ENCODE data around the gene ZNF621.

Gene ZNF621

GRCh38 chr3:40505599-40506462 is 18.9 kb upstream of the ZNF621 start, which contains the start of gene ZNF620:
Gene ZNF620, plus strand, starts transcription at chr3:40506039. Its CDS starts 314 bp downstream, at chr3:40506353.
- H3K4me1 ChIP-seq (ENCODE audit: control insufficient read depth, insufficient read depth, low read length) = 0 out of 2 replicates have a peak, but pooled peaks cover 4% of the 10 kb centered on the region
- H3K9me3 ChIP-seq (ENCODE audit: control insufficient read depth, insufficient read depth, low read depth, low read length) = no peaks in the 10 kb centered on the region
- H3K36me3 ChIP-seq (ENCODE audit: control insufficient read depth, insufficient read depth, low read length) = peaks cover 23% of the 10 kb centered on the region
- H3K27me3 ChIP-seq (ENCODE audit: control insufficient read depth, insufficient read depth, low read length) = no peaks in the 10 kb centered on the region
- peak within 1 kb of the TSS; percentile 46; the same call in 1 of the 2 replicates for H3K27ac ChIP-seq (ENCODE audit: low read depth, low read length)
- H3K4me3 ChIP-seq (ENCODE audit: low read depth, low read length) = peak within 1 kb of the TSS; percentile 91
- H3K9ac ChIP-seq (ENCODE audit: low read length) = peak within 1 kb of the TSS; percentile 91

- no peaks in the 10 kb centered on the region for H3K9me3 ChIP-seq (ENCODE audit: control insufficient read depth, insufficient read depth, low read depth, low read length)
- no peaks in the 10 kb centered on the region for H3K27me3 ChIP-seq (ENCODE audit: control insufficient read depth, insufficient read depth, low read length)
- H3K36me3 ChIP-seq (ENCODE audit: control insufficient read depth, insufficient read depth, low read length) = peaks cover 56% of the 10 kb centered on the region
- H3K4me3 ChIP-seq (ENCODE audit: low read depth, low read length) = no peak overlapping the region
- H3K27ac ChIP-seq (ENCODE audit: low read depth, low read length) = no peak overlapping the region
- H3K9ac ChIP-seq (ENCODE audit: low read length) = no peak overlapping the region
- no peaks in the 10 kb centered on the region for H3K4me1 ChIP-seq (ENCODE audit: control insufficient read depth, insufficient read depth, low read length)
These were observed 13.6 kb upstream of the ZNF621 start for GRCh38 chr3:40511031-40511718.

GRCh38 chr3:40516201-40516600 is 8.6 kb upstream of the ZNF621 start:
- H3K27ac ChIP-seq (ENCODE audit: low read depth, low read length) = no peak overlapping the region
- no peak overlapping the region for H3K9ac ChIP-seq (ENCODE audit: low read length)
- H3K9me3 ChIP-seq (ENCODE audit: control insufficient read depth, insufficient read depth, low read depth, low read length) = no peaks in the 10 kb centered on the region
- H3K36me3 ChIP-seq (ENCODE audit: control insufficient read depth, insufficient read depth, low read length) = peaks cover 45% of the 10 kb centered on the region
- no peaks in the 10 kb centered on the region for H3K27me3 ChIP-seq (ENCODE audit: control insufficient read depth, insufficient read depth, low read length)
- H3K4me1 ChIP-seq (ENCODE audit: control insufficient read depth, insufficient read depth, low read length) = no peaks in the 10 kb centered on the region
- H3K4me3 ChIP-seq (ENCODE audit: low read depth, low read length) = no peak overlapping the region

- Histone ChIP-seq H3K27me3 (ENCODE audit: control insufficient read depth, insufficient read depth, low read length) (no peaks in the 10 kb centered on the region), H3K9ac (ENCODE audit: low read length) (no peak overlapping the region), H3K9me3 (ENCODE audit: control insufficient read depth, insufficient read depth, low read depth, low read length) (no peaks in the 10 kb centered on the region), H3K27ac (ENCODE audit: low read depth, low read length) (no peak overlapping the region), H3K4me1 (ENCODE audit: control insufficient read depth, insufficient read depth, low read length) (no peaks in the 10 kb centered on the region), H3K36me3 (ENCODE audit: control insufficient read depth, insufficient read depth, low read length) (peaks cover 33% of the 10 kb centered on the region), H3K4me3 (ENCODE audit: low read depth, low read length) (no peak overlapping the region)
These were observed 6.7 kb upstream of the ZNF621 start for GRCh38 chr3:40518067-40518466.

GRCh38 chr3:40518848-40519247 is 5.9 kb upstream of the ZNF621 start:
- no peak overlapping the region for H3K4me3 ChIP-seq (ENCODE audit: low read depth, low read length)
- H3K27ac ChIP-seq (ENCODE audit: low read depth, low read length) = no peak overlapping the region
- H3K9ac ChIP-seq (ENCODE audit: low read length) = no peak overlapping the region
- H3K36me3 ChIP-seq (ENCODE audit: control insufficient read depth, insufficient read depth, low read length) = peaks cover 33% of the 10 kb centered on the region
- peaks cover 1% of the 10 kb centered on the region; the same call in 1 of the 2 replicates for H3K4me1 ChIP-seq (ENCODE audit: control insufficient read depth, insufficient read depth, low read length)
- H3K27me3 ChIP-seq (ENCODE audit: control insufficient read depth, insufficient read depth, low read length) = no peaks in the 10 kb centered on the region
- no peaks in the 10 kb centered on the region for H3K9me3 ChIP-seq (ENCODE audit: control insufficient read depth, insufficient read depth, low read depth, low read length)

- no peaks in the 10 kb centered on the region for H3K27me3 ChIP-seq (ENCODE audit: control insufficient read depth, insufficient read depth, low read length)
- peaks cover 15% of the 10 kb centered on the region for H3K36me3 ChIP-seq (ENCODE audit: control insufficient read depth, insufficient read depth, low read length)
- H3K4me1 ChIP-seq (ENCODE audit: control insufficient read depth, insufficient read depth, low read length) = peaks cover 11% of the 10 kb centered on the region; the same call in 1 of the 2 replicates
- no peak overlapping the region for H3K9ac ChIP-seq (ENCODE audit: low read length)
- H3K27ac ChIP-seq (ENCODE audit: low read depth, low read length) = no peak overlapping the region
- H3K9me3 ChIP-seq (ENCODE audit: control insufficient read depth, insufficient read depth, low read depth, low read length) = no peaks in the 10 kb centered on the region
- H3K4me3 ChIP-seq (ENCODE audit: low read depth, low read length) = no peak overlapping the region
These were observed 3.5 kb upstream of the ZNF621 start for GRCh38 chr3:40521254-40521653.

- H3K4me3 ChIP-seq (ENCODE audit: low read depth, low read length) = peak overlapping the region; percentile 87
- H3K4me1 ChIP-seq (ENCODE audit: control insufficient read depth, insufficient read depth, low read length) = peaks cover 11% of the 10 kb centered on the region; the same call in 1 of the 2 replicates
- H3K9me3 ChIP-seq (ENCODE audit: control insufficient read depth, insufficient read depth, low read depth, low read length) = no peaks in the 10 kb centered on the region
- peak overlapping the region; percentile 90 for H3K27ac ChIP-seq (ENCODE audit: low read depth, low read length)
- no peak overlapping the region for H3K9ac ChIP-seq (ENCODE audit: low read length)
- H3K27me3 ChIP-seq (ENCODE audit: control insufficient read depth, insufficient read depth, low read length) = no peaks in the 10 kb centered on the region
- peaks cover 13% of the 10 kb centered on the region for H3K36me3 ChIP-seq (ENCODE audit: control insufficient read depth, insufficient read depth, low read length)
These were observed 979 bp upstream of the ZNF621 start for GRCh38 chr3:40523781-40524180.

- H3K4me3 ChIP-seq (ENCODE audit: low read depth, low read length) = peak overlapping the region; percentile 87
- peak overlapping the region; percentile 90 for H3K27ac ChIP-seq (ENCODE audit: low read depth, low read length)
- peaks cover 11% of the 10 kb centered on the region; the same call in 1 of the 2 replicates for H3K4me1 ChIP-seq (ENCODE audit: control insufficient read depth, insufficient read depth, low read length)
- no peaks in the 10 kb centered on the region for H3K27me3 ChIP-seq (ENCODE audit: control insufficient read depth, insufficient read depth, low read length)
- H3K9me3 ChIP-seq (ENCODE audit: control insufficient read depth, insufficient read depth, low read depth, low read length) = no peaks in the 10 kb centered on the region
- peak overlapping the region; percentile 95 for H3K9ac ChIP-seq (ENCODE audit: low read length)
- peaks cover 17% of the 10 kb centered on the region for H3K36me3 ChIP-seq (ENCODE audit: control insufficient read depth, insufficient read depth, low read length)
These were observed 565 bp upstream of the ZNF621 start for GRCh38 chr3:40524222-40524567.

GRCh38 chr3:40528426-40528825 is 3.7 kb downstream of the ZNF621 start:
- Histone ChIP-seq H3K9ac (ENCODE audit: low read length) (no peak overlapping the region), H3K36me3 (ENCODE audit: control insufficient read depth, insufficient read depth, low read length) (peaks cover 59% of the 10 kb centered on the region), H3K9me3 (ENCODE audit: control insufficient read depth, insufficient read depth, low read depth, low read length) (no peaks in the 10 kb centered on the region)

GRCh38 chr3:40532252-40532651 is 7.5 kb downstream of the ZNF621 start:
- H3K36me3 ChIP-seq (ENCODE audit: control insufficient read depth, insufficient read depth, low read length) = peaks cover 89% of the 10 kb centered on the region

More at GRCh38 chr3:40528426-40528825, 3.7 kb downstream of the ZNF621 start:
- H3K27me3 ChIP-seq (ENCODE audit: control insufficient read depth, insufficient read depth, low read length) = no peaks in the 10 kb centered on the region
- no peak overlapping the region for H3K4me3 ChIP-seq (ENCODE audit: low read depth, low read length)
- H3K27ac ChIP-seq (ENCODE audit: low read depth, low read length) = no peak overlapping the region
- peaks cover 11% of the 10 kb centered on the region; the same call in 1 of the 2 replicates for H3K4me1 ChIP-seq (ENCODE audit: control insufficient read depth, insufficient read depth, low read length)

GRCh38 chr3:40534283-40534682 is 9.5 kb downstream of the ZNF621 start:
- no peaks in the 10 kb centered on the region for H3K4me1 ChIP-seq (ENCODE audit: control insufficient read depth, insufficient read depth, low read length)
- H3K9me3 ChIP-seq (ENCODE audit: control insufficient read depth, insufficient read depth, low read depth, low read length) = peaks cover 8% of the 10 kb centered on the region
- no peak overlapping the region for H3K27ac ChIP-seq (ENCODE audit: low read depth, low read length)
- no peak overlapping the region for H3K4me3 ChIP-seq (ENCODE audit: low read depth, low read length)
- no peak overlapping the region for H3K9ac ChIP-seq (ENCODE audit: low read length)
- H3K27me3 ChIP-seq (ENCODE audit: control insufficient read depth, insufficient read depth, low read length) = no peaks in the 10 kb centered on the region
- peaks cover 81% of the 10 kb centered on the region for H3K36me3 ChIP-seq (ENCODE audit: control insufficient read depth, insufficient read depth, low read length)

More at GRCh38 chr3:40532252-40532651, 7.5 kb downstream of the ZNF621 start:
- no peak overlapping the region for H3K9ac ChIP-seq (ENCODE audit: low read length)
- no peaks in the 10 kb centered on the region for H3K27me3 ChIP-seq (ENCODE audit: control insufficient read depth, insufficient read depth, low read length)
- no peaks in the 10 kb centered on the region for H3K9me3 ChIP-seq (ENCODE audit: control insufficient read depth, insufficient read depth, low read depth, low read length)
- no peak overlapping the region for H3K4me3 ChIP-seq (ENCODE audit: low read depth, low read length)
- H3K4me1 ChIP-seq (ENCODE audit: control insufficient read depth, insufficient read depth, low read length) = no peaks in the 10 kb centered on the region
- no peak overlapping the region for H3K27ac ChIP-seq (ENCODE audit: low read depth, low read length)

All from HUES6 (cell line).